CD4-positive, alpha-beta T cell treated with Interleukin-17A for 4 hours (primary cell): ENCODE results near the gene EMSY.

Experiments
- DNase-seq: peaks from one replicate; pipeline ENCODE4 v3.0.0-alpha.2; 2020; ENCODE audit warnings: mixed read lengths

The EMSY gene

DNA sequence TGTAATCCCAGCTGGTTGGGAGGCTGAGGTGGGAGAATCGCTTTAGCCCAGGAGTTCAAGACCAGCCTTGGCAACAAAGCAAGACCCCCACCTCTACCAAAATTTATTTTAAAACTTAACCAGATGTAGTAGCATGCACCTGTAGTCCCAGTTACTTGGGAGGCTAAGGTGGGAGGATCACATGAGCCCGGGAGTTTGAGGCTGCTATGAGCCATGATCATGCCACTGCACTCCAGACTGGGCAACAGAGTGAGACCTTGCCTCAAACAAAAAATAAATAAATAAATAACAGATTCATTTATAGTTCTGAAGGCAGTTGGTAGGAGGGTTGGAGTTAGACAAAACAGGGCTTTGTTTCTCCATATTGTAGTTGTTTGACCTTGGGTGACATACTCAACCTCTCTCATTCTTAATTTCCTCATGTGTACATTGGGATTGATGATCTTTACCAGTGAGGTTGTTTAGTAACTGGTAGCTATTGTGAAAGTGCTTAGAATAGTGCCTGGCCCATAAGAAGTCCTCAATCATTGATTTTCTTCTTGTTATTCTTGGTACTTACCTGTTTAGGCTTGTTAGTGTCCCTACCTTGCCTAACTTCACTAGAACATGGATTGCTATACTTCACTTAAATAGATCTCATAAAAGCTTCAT, 79.1 kb downstream of the EMSY start:
- no peak for DNase-seq

DNA sequence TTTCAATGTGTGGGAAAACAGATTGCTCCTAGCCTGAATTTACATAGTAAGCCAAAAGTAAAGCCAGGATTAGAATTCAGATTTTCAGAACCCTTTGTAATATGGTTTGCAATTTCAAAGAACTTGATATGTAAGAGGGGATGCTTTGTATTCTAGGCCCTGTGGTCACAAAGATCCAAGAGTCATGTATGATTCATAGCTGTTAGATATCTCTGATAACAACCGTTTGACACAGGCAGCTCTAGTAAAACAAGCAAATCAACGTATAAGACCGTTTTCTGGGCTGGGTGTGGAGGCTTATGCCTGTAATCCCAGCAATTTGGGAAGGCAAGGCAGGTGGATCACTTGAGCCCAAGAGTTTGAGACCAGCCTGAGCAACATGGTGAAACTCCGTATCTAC, 79.6 kb downstream of the EMSY start:
- DNase-seq, result no peak

DNA sequence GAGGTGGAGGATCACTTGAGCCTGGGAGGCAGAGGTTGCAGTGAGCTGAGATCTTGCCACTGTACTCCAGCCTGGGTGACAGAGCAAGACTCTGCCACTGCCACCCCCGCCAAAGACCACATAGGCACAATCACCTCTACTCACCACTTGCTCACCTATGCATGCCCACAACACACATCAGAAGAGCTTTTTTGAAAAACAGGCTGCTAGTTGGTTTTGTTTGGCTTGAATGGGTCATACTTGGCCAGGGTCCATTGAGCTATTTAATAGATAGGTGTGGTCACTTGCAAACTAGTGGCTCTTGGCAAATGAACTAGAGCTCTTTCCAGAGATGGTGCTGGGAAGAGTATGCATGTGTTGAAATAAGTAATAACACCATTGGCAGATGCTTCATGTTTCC, 80.1 kb downstream of the EMSY start:
- DNase-seq, result no peak

GRCh38 chr11:76526878-76527277, 82.1 kb downstream of the EMSY start:
- DNase-seq, result no peak

DNA sequence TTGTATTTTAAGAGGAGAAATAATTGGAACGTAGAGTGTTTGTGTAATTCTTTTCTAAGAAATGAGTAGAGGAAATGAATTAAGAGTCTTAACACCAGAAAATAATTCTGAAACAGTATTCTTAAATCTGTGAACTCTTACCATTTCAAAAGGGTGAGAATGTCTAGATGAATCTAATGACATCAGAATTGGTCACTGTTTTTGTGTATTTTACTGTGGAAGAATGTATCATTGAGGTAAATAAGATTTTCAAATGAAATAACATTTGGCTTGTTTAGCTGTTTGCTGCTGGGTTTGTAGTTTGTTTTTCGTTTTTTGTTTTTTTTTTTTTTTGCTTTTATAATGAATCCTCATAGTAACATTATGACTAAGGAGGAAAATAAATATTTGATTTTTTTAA, 97.6 kb downstream of the EMSY start:
- DNase-seq, result no peak

- no peak for DNase-seq
These were observed 98.3 kb downstream of the EMSY start for GRCh38 chr11:76543006-76543703.

GRCh38 chr11:76550781-76551180, 106.0 kb downstream of the EMSY start:
- DNase-seq, result no peak

DNA sequence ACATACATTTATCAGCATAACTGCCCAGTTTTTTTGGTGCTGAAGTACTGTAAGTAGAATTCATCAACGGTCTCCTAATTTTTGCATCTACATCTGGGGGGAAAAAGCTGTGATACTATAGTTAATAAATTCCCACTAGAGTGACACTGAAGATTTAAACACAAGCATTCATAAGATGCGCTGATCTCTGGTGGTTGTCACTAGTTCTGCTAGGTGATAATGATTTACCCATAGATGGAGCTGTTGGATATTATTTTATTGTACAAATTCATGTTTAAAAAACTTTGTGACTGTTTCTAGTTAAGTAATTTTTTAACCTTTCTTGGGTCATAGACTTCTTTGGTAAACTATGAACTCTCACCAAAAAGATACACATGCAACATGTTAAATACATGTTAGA, 106.6 kb downstream of the EMSY start:
- DNase-seq, result no peak

DNA sequence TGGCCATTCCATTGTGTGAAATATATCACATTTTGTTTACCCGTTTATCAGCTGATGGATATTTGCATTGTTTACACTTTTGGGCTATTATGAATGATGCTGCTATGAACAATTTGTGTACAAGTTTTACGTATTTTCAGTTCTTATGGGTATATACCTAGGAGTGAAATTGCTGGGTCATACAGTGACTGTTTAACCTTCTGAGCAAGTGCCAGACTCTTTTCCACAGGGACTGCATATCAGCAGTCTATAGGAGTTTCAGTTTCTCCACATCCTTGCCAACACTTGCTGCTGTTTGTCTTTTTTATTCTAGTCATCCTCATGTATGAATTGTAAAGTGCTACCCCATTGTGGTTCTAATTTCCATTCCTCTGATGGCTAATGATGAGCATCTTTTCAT, 108.2 kb downstream of the EMSY start:
- no peak for DNase-seq

GRCh38 chr11:76553554-76554476, 109.0 kb downstream of the EMSY start:
- DNase-seq, result no peak

DNA sequence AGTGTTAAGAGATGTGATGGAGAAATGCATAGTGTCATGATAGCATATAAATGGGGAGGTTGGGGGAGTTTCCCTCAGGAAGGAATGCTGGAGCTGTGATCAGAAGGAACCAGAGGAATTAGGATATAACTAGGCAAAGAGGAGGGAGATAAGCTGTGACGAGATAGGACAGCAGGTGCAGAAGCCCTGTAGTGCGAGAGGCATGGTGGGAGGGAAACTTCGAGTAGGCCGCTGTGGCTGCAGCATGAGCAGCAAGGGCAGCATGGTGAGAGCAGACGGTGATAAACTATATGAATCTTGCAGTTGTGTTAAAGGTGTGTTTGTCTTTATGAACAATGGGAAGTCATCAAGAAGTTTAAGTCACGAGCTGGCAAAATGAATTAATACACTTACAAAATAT, 109.9 kb downstream of the EMSY start:
- no peak for DNase-seq

- DNase-seq, result no peak
These were observed 112.6 kb downstream of the EMSY start for GRCh38 chr11:76557466-76557865.

DNA sequence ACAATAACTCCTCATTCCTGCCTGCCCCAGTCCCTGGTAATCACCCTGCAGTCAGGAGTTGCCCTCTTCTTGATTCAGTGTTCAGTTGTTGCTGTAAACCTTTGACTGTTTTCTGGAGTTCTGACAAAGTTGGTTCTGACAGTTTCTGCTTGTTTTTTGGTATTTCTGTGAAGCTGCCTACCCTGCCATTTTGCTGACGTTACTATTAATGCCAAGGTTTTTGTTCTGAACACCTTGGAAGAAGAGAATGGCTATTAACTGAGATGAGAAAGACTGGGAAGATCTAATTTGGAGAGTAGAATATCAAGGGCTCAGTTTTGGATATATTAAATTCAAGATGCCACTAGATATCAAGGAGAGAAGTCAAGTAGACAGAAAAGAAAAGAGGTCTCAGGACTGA, 113.7 kb downstream of the EMSY start:
- DNase-seq, result no peak

GRCh38 chr11:76558891-76559290, 114.1 kb downstream of the EMSY start:
- DNase-seq, result no peak

DNA sequence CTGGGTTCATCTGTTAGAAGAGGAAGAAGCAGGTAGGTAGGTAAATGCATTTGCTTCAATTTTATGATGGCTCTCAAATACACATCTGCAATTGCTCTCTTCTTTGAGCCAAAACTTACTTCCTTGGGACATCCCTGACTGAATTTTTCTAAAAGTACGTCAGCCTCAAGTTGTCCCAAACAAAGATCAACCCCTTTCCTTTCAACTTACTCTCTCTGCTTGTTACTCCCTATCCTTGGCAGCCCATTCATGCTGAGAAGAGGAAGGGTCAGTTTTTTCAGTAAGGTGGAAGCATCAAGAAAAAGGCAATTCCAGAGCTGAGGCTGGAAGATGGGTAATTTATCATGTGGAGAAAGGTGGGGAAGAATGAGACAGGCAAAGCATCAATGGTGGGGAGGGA, 114.5 kb downstream of the EMSY start:
- DNase-seq, result no peak

GRCh38 chr11:76560219-76560618, 115.4 kb downstream of the EMSY start:
- DNase-seq, result peak; percentile 38

GRCh38 chr11:76561245-76561644, 116.4 kb downstream of the EMSY start:
- DNase-seq, result no peak

DNA sequence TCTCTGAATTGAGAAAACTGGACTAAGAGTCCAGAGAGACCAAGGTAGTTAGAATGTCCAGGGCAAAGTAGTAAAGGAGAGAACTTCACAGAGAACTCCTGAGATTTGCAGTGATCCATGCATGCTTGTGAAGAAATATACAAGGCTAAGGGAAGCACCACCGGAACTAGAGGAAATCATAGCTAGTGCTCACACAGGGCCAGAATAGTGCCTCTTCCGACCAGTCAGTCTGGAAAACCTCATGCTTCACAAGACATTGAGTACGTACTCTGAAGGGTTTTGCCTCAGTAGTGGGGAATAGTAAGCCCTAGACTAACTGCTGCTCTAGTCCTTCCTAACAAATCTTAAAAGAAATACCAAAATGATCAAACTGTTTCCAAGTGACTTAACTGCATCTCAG, 117.7 kb downstream of the EMSY start:
- no peak for DNase-seq

GRCh38 chr11:76564364-76564763, 119.5 kb downstream of the EMSY start:
- DNase-seq, result no peak

DNA sequence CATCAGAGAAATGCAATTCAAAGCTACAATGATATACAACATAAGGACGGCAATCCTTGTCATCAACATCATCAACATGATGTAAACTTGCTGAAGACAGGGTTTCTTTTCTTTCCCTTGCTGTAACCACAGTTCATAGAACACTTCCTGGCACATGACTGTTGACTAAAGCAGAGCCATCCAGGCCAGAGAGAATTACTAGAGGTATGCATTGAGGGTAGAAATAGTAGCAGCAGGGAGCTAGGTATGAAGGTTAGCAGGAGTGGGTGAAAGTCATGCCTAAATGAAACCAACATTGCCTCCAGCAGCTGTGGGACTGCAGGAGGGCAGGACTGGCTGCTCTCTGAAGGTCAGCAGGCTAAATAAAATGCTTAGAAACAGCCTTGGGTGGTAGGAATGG, 122.0 kb downstream of the EMSY start:
- no peak for DNase-seq

GRCh38 chr11:76567261-76567660, 122.4 kb downstream of the EMSY start:
- DNase-seq, result no peak

- DNase-seq, result no peak
These were observed 123.3 kb downstream of the EMSY start for GRCh38 chr11:76568139-76568538.

DNA sequence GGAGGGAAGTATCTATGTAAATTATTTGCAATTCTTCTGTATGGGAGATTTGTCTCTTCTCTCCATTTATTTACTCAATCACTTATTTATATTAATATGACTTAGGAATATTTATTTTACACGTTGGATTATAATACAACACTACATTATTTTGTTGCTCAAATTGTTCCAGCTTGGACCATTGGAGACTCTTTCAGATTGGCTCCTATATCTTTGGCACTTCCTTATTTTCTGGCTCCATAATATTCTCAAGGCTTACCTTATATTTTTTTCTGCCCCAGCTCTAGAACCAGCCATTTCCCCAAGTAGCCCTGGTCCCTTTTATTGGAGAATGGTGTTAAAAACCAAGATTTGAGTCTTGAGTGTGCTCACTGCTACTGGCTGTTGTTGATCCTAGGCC, 123.8 kb downstream of the EMSY start:
- DNase-seq, result no peak
